Thoracic aorta (tissue), 2 donors: ENCODE data around the gene RRAD. TPM values are rescaled to one million over a fixed set of nuclear protein-coding genes. Genes with fewer than 3 reads are reported as not detected.
A peak's percentile ranks its signal among the peaks of the same experiment; 100 is the strongest.

Source experiments
- ATAC-seq: fragments of 150-250 bp; one replicate; pipeline ENCODE4 v1.8.0; 2017; ENCODE audit warnings: low read depth; ENCODE audit not compliant: insufficient number of reproducible peaks, low FRiP score
- DNase-seq: peaks from one replicate; pipeline ENCODE4 v3.0.0-alpha.2; 2020; ENCODE audit warnings: low spot score
- H3K27ac ChIP-seq, 2 donors: fragments of 200-600 bp; sonication (generic); 1 replicate in 1 of 2; 2 replicates in 1 of 2; pipeline ENCODE4 v1.5.1; 2016; ENCODE audit warnings: mild to moderate bottlenecking in 2 of 2, moderate library complexity in 2 of 2
- H3K27me3 ChIP-seq: fragments of 200-600 bp; sonication (generic); replicated peaks from 2 replicates; pipeline ENCODE4 v1.6.0; 2016; ENCODE audit warnings: mild to moderate bottlenecking; ENCODE audit not compliant: insufficient read depth
- H3K36me3 ChIP-seq: fragments of 200-600 bp; sonication (generic); one replicate; pipeline ENCODE4 v1.5.1; 2016
- H3K4me1 ChIP-seq, 2 donors: fragments of 200-600 bp; sonication (generic); 1 replicate in 1 of 2; 2 replicates in 1 of 2; pipeline versions ENCODE4 v1.5.1 to v1.6.0; 2016; ENCODE audit warnings: low read depth in 2 of 2, mild to moderate bottlenecking in 1 of 2; ENCODE audit not compliant: control insufficient read depth in 1 of 2
- H3K4me3 ChIP-seq: fragments of 200-600 bp; sonication (generic); 2 replicates; pipeline ENCODE4 v1.5.1; 2016; ENCODE audit warnings: mild to moderate bottlenecking
- H3K9me3 ChIP-seq: fragments of 200-600 bp; sonication (generic); 2 replicates; pipeline ENCODE4 v1.5.1; 2016
- CTCF ChIP-seq: fragments of 200-600 bp; sonication (generic); IDR thresholded peaks from one replicate; pipeline ENCODE4 v1.5.1; 2019; ENCODE audit warnings: antibody characterized with exemption
- total RNA-seq, 2 donors: library from RNA; depleted of rRNA; stranded (reverse); fragments of >200 nt; gene quantifications; one replicate each; pipeline versions ENCODE4 v1.1.0 to v1.2.3, GENCODE V29; 2016

The RRAD gene
- total RNA-seq, 2 donors from 2014 or later, result 43.2 to 88.3 TPM

GRCh38 chr16:66970775-66971720, 45.7 kb upstream of the RRAD start:
- no peaks in the 10 kb centered on the region for H3K9me3 ChIP-seq
- TF ChIP-seq CTCF, result no peak
- H3K4me1 ChIP-seq, result no peaks in the 10 kb centered on the region
- no peaks in the 10 kb centered on the region for H3K27me3 ChIP-seq
- ATAC-seq (no peak), DNase-seq (no peak)
- H3K36me3 ChIP-seq, result no peaks in the 10 kb centered on the region
- H3K27ac ChIP-seq, result no peak overlapping the region
- no peak overlapping the region for H3K4me3 ChIP-seq

DNA sequence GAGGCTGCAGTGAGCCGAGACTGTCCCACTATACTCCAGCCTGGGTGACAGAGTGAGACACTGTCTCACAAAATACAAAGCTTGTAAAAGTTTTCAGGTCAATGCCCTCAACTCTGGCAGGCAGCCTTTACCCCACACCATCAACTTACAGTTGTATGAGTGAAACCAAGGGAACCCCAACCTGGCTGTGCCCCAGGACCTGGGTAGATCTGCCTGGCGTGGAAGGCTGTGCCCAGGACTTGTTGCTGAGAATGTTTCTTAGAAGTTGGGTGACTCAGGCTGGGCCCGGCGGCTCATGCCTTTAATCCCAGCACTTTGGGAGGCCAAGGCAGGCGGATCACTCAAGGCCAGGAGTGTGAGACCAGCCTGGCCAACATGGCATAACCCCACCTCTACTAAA, 43.5 kb upstream of the RRAD start:
- Histone ChIP-seq H3K27ac (no peak overlapping the region), H3K36me3 (no peaks in the 10 kb centered on the region), H3K4me1 (no peaks in the 10 kb centered on the region), H3K27me3 (no peaks in the 10 kb centered on the region), H3K4me3 (no peak overlapping the region), H3K9me3 (no peaks in the 10 kb centered on the region)
- no peak for TF ChIP-seq CTCF
- no peak for DNase-seq
- no peak for ATAC-seq

GRCh38 chr16:66964049-66964448, 38.7 kb upstream of the RRAD start:
- Histone ChIP-seq H3K27me3 (no peaks in the 10 kb centered on the region), H3K27ac (no peak overlapping the region), H3K4me3 (no peak overlapping the region), H3K36me3 (no peaks in the 10 kb centered on the region), H3K4me1 (no peaks in the 10 kb centered on the region), H3K9me3 (no peaks in the 10 kb centered on the region)
- ATAC-seq, result no peak
- no peak for TF ChIP-seq CTCF
- DNase-seq, result no peak

GRCh38 chr16:66961914-66962313, 36.6 kb upstream of the RRAD start:
- Histone ChIP-seq H3K9me3 (no peaks in the 10 kb centered on the region), H3K27me3 (no peaks in the 10 kb centered on the region), H3K36me3 (no peaks in the 10 kb centered on the region), H3K27ac (no peak overlapping the region), H3K4me3 (no peak overlapping the region), H3K4me1 (no peaks in the 10 kb centered on the region)
- TF ChIP-seq CTCF, result no peak
- no peak for ATAC-seq
- DNase-seq, result no peak

DNA sequence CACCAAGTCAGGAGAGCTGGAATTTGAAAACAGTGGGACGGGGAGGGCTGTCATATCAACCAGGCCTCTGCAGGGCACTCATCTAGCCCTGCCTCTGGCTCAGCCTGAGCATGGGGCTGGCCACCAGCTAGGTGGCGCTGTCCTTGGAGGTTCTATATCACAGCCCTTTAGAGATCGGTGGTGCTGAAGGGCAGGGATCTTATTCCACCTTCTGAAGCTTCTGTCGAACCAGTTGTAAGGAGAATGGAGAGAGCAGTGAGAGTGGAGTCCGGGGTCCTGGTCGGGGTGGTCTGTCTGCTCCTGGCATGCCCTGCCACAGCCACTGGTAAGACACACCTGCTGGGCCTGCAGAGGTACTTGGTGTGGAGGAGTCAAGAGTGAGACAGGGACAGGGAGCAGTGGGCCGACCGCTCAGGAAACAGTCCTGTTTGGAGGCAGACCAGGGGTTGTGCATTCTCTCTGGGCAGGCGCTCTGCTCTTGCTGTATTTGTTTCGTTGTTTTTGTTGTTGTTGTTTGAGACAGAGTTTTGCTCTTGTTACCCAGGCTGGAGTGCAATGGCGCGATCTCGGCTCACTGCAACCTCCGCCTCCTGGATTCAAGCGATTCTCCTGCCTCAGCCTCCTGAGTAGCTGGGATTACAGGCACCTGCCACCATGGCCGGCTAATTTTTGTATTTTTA, 35.9 kb upstream of the RRAD start, which contains the start of gene CES3:
Gene CES3, plus strand, starts transcription at position 202 of the 680 bp plus-strand sequence. Its CDS starts 42 bp downstream, at position 244.
- Histone ChIP-seq H3K4me1 (no peaks in the 10 kb centered on the region), H3K36me3 (no peaks in the 10 kb centered on the region), H3K27me3 (no peaks in the 10 kb centered on the region), H3K4me3 (no peak within 1 kb of the TSS), H3K9me3 (no peaks in the 10 kb centered on the region), H3K27ac (no peak within 1 kb of the TSS)
- DNase-seq (no peak), ATAC-seq (no peak)
- TF ChIP-seq CTCF, result peak; percentile 49
